GM12878 (cell line): ENCODE measurements around the gene NOD1. TPM values are rescaled to one million over a fixed set of nuclear protein-coding genes. Genes with fewer than 3 reads are reported as not detected.

Experiments
- ATAC-seq: fragments of 200-7000 bp; cut with Tn5 transposase; 3 replicates; pipeline ENCODE4 v1.9.1; 2020; ENCODE audit warnings: mild to moderate bottlenecking, moderate library complexity
- BruUV-seq: library from RNA; stranded (reverse); fragments of 400-500 nt; replicated peaks from 2 replicates; lab custom pipeline; 2021; lab: Mats Ljungman, UMichigan
- CTCF ChIA-PET: fragments of 300-600 bp; sonication (Branson Sonifier 250); formaldehyde crosslinking; extraction: SDS; loops from one replicate; lab custom pipeline; 2021; ENCODE audit warnings: inconsistent platforms; lab: Yijun Ruan, JAX
- POLR2A ChIA-PET: fragments of 350-600 bp; formaldehyde crosslinking; extraction: SDS; loops from one replicate; lab custom pipeline; 2021; ENCODE audit warnings: inconsistent platforms; lab: Charles Lee
- RAD21 ChIA-PET: fragments of 300-600 bp; sonication (Branson Sonifier 250); formaldehyde crosslinking; loops from one replicate; lab custom pipeline; 2023; ENCODE audit warnings: antibody characterized with exemption; ENCODE audit not compliant: unreplicated experiment; lab: Charles Lee
- SMC1A ChIA-PET: fragments of 300-600 bp; sonication (Branson Sonifier 250); formaldehyde crosslinking; loops from one replicate; lab custom pipeline; 2023; ENCODE audit not compliant: unreplicated experiment, uncharacterized antibody; lab: Charles Lee
- DNase-seq: peaks from one replicate; pipeline ENCODE4 v3.0.0-alpha.2; 2011; ENCODE audit warnings: low read depth, low spot score
- FAIRE-seq: peaks from 3 replicates; lab custom pipeline; 2011; peaks lifted over from hg19 to GRCh38; lab: Jason Lieb, UNC
- H2AFZ ChIP-seq: 2 replicates; pipeline ENCODE4 v1.6.0; 2011; ENCODE audit warnings: low read depth, low read length, control low read depth; ENCODE audit not compliant: control insufficient read depth
- H3K27ac ChIP-seq: 2 replicates; pipeline ENCODE4 v1.5.1; 2011; ENCODE audit warnings: control low read depth; ENCODE audit not compliant: control insufficient read depth, insufficient read depth
- H3K27me3 ChIP-seq, 2 experiments: replicated peaks in 1 of 2; 2 replicates each; pipeline versions ENCODE4 v1.6.0 to v1.6.1; 2011; ENCODE audit warnings: low read length in 1 of 2; ENCODE audit not compliant: control insufficient read depth in 2 of 2, insufficient read depth in 2 of 2
- H3K36me3 ChIP-seq, 2 experiments: 2 replicates each; pipeline ENCODE4 v1.5.1; 2011; ENCODE audit warnings: low read length in 1 of 2; ENCODE audit not compliant: control insufficient read depth in 2 of 2, insufficient read depth in 2 of 2
- H3K4me1 ChIP-seq: 2 replicates; pipeline ENCODE4 v1.6.1; 2011; ENCODE audit warnings: mild to moderate bottlenecking, low read length, moderate library complexity, mixed read lengths; ENCODE audit not compliant: control insufficient read depth, insufficient read depth
- H3K4me2 ChIP-seq: 2 replicates; pipeline ENCODE4 v1.6.0; 2011; ENCODE audit warnings: control low read depth; ENCODE audit not compliant: control insufficient read depth, insufficient read depth
- H3K4me3 ChIP-seq: fragments of 200-600 bp; sonication (generic); 2 replicates; pipeline ENCODE4 v1.5.1; 2016
- H3K79me2 ChIP-seq: 2 replicates; pipeline ENCODE4 v1.6.0; 2011; ENCODE audit warnings: low read length; ENCODE audit not compliant: control insufficient read depth, insufficient read depth
- H3K9ac ChIP-seq: 2 replicates; pipeline ENCODE4 v1.8.0; 2011; ENCODE audit warnings: low read length, control low read depth, mixed read lengths; ENCODE audit not compliant: control insufficient read depth, insufficient read depth
- H3K9me3 ChIP-seq: replicated peaks from 3 replicates; pipeline ENCODE4 v1.5.1; 2011; ENCODE audit warnings: mild to moderate bottlenecking, low read length; ENCODE audit not compliant: control insufficient read depth, insufficient read depth
- H4K20me1 ChIP-seq: 2 replicates; pipeline ENCODE4 v1.6.0; 2011; ENCODE audit not compliant: control insufficient read depth, insufficient read depth
- ATF7 ChIP-seq: fragments of 450-650 bp; IDR thresholded peaks from 2 replicates; pipeline ENCODE4 v1.6.1; 2016; ENCODE audit warnings: low read depth, mild to moderate bottlenecking
- BACH1 ChIP-seq: fragments of 450-650 bp; IDR thresholded peaks from 2 replicates; pipeline ENCODE4 v1.6.1; 2017; ENCODE audit warnings: mild to moderate bottlenecking, borderline replicate concordance
- CREM ChIP-seq: IDR thresholded peaks from 2 replicates; pipeline ENCODE4 v1.6.1; 2014; ENCODE audit warnings: antibody characterized with exemption, low read depth
- E2F4 ChIP-seq: IDR thresholded peaks from 2 replicates; pipeline ENCODE4 v1.6.1; 2012; ENCODE audit warnings: low read depth, low read length, improper control_type of control experiment
- EED ChIP-seq: sonication (generic); IDR thresholded peaks from 2 replicates; pipeline ENCODE4 v1.6.1; 2016; ENCODE audit warnings: antibody characterized with exemption, low read depth
- EZH2 ChIP-seq: IDR thresholded peaks from 2 replicates; pipeline ENCODE4 v1.6.1; 2012; ENCODE audit warnings: low read depth, mild to moderate bottlenecking, control low read depth, inconsistent platforms, low read length, borderline replicate concordance; ENCODE audit not compliant: control insufficient read depth
- GATAD2B ChIP-seq: fragments of 450-650 bp; conservative IDR thresholded peaks from 2 replicates; pipeline ENCODE4 v1.6.1; 2017; ENCODE audit warnings: low read depth, mild to moderate bottlenecking, moderate library complexity
- HCFC1 ChIP-seq: fragments of 150-350 bp; IDR thresholded peaks from 2 replicates; pipeline ENCODE4 v1.6.1; 2014; ENCODE audit warnings: low read length
- NBN ChIP-seq: fragments of 450-650 bp; IDR thresholded peaks from 2 replicates; pipeline ENCODE4 v1.6.1; 2016
- NFIC ChIP-seq: IDR thresholded peaks from 2 replicates; pipeline ENCODE4 v1.6.1; 2012; ENCODE audit warnings: low read depth, mild to moderate bottlenecking, inconsistent platforms, low read length, moderate library complexity
- NR2F1 ChIP-seq: fragments of 450-650 bp; conservative IDR thresholded peaks from 2 replicates; pipeline ENCODE4 v1.6.1; 2017; ENCODE audit warnings: mild to moderate bottlenecking
- RAD21 ChIP-seq: IDR thresholded peaks from 2 replicates; pipeline ENCODE4 v1.6.1; 2011; ENCODE audit warnings: mild to moderate bottlenecking, low read depth, low read length, moderate library complexity; ENCODE audit not compliant: insufficient read depth
- RCOR1 ChIP-seq: conservative IDR thresholded peaks from 2 replicates; pipeline ENCODE4 v1.6.1; 2012; ENCODE audit warnings: low read depth, low read length, improper control_type of control experiment
- SMC3 ChIP-seq: IDR thresholded peaks from 2 replicates; pipeline ENCODE4 v1.6.1; 2011; ENCODE audit warnings: low read length, improper control_type of control experiment, borderline replicate concordance
- SUZ12 ChIP-seq: fragments of 200-600 bp; sonication (generic); IDR thresholded peaks from one replicate; pipeline ENCODE4 v1.6.1; 2018; ENCODE audit warnings: antibody characterized with exemption, mild to moderate bottlenecking; ENCODE audit not compliant: unreplicated experiment
- ZNF207 ChIP-seq: fragments of 450-650 bp; IDR thresholded peaks from 2 replicates; pipeline ENCODE4 v1.6.1; 2014; ENCODE audit warnings: antibody characterized with exemption, mild to moderate bottlenecking, borderline replicate concordance
- ZNF622 ChIP-seq: fragments of 450-650 bp; IDR thresholded peaks from 2 replicates; pipeline ENCODE4 v1.6.1; 2017; ENCODE audit warnings: mild to moderate bottlenecking, inconsistent platforms
- WGBS: methylation state at CpG from one replicate; pipeline ENCODE4 v1.1.6; 2016; ENCODE audit warnings: low lambda C conversion rate; ENCODE audit not compliant: insufficient replicate concordance, insufficient coverage; ENCODE audit errors: missing lambda C conversion rate; 5-methylcytosine and 5-hydroxymethylcytosine counted together
- in situ Hi-C: fragments of 300-500 bp; cut with MboI; formaldehyde crosslinking; loops from 9 replicates; pipeline ENCODE4 v1.14.3; 2018; ENCODE audit warnings: mixed read lengths
- intact Hi-C: fragments of 100-400 bp; cut with micrococcal nuclease; formaldehyde crosslinking; loops from one replicate; pipeline ENCODE4 v1.14.2; 2022; ENCODE audit not compliant: unreplicated experiment
- polyA plus RNA-seq, 11 experiments: library from polyadenylated mRNA; depleted of rRNA in 4 of 11; unstranded in 6 of 11; stranded (reverse) in 5 of 11; fragments of >200 nt; fragmentation: Nextera tagmentation in 4 of 11; fragmentation: Illumina TruSeq in 1 of 11; extraction: Ambion mirVana in 4 of 11; extraction: Trizol in 1 of 11; gene quantifications; 1 replicate in 1 of 11; 2 replicates in 10 of 11; pipeline versions ENCODE4 v1.2.1 to v1.2.3, GENCODE V29; 2011 to 2016; ENCODE audit warnings: inconsistent platforms in 2 of 11, missing spikeins in 2 of 11, low read depth in 1 of 11
- total RNA-seq, 4 experiments: library from RNA; depleted of rRNA in 3 of 4; stranded (reverse); fragments of >200 nt in 3 of 4; fragmentation: Illumina TruSeq in 1 of 4; extraction: Trizol in 1 of 4; gene quantifications; 2 replicates each; pipeline versions ENCODE4 v1.2.1 to v1.2.3, GENCODE V29; 2013 to 2021

Gene NOD1
- total and polyA plus RNA-seq, 10 of the 15 experiments (the other 5 are each of a cell fraction or from before 2014, with no cell fraction given): 1.8 to 14.6 (median 8.9) TPM

DNA sequence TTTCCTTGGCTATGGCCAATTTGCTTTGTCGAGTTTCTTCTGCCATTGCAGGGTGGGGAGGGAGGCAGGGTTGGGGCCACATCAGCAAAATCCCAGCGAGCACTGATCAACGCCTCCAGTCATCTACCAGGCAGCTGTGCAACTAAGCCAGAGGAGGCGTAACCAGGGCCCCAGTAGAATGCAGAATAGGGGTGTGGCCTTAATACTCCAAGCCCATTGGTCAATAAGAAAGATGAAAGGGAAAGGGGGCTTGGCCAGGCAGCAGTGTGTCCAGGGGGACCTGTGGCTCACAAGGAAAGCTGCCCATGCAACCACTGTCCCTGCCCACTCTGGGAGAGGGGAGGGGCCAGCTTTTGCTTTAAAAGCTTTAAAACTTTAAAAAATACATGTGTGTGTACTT lies 47.6 kb upstream of the NOD1 start:
- no peak overlapping the region for H3K27ac ChIP-seq
- no peak for ATAC-seq
- ChIA-PET POLR2A (no interaction called here), CTCF (no interaction called here), RAD21 (no interaction called here), SMC1A (interaction anchor here (0.9 kb wide), 1 partner anchor 20 kb away, joined by 3 read pairs; no protein-coding TSS in a partner anchor)
- FAIRE-seq: no peak
- 75% methylated on average over 4 of the region's 4 CpGs for WGBS
- no peaks in the 10 kb centered on the region for H3K9me3 ChIP-seq
- H3K4me1 ChIP-seq: peaks cover 3% of the 10 kb centered on the region; the same call in 1 of the 2 replicates
- no peaks in the 10 kb centered on the region for H3K36me3 ChIP-seq
- DNase-seq: no peak
- H3K4me3 ChIP-seq: no peak overlapping the region
- TF ChIP-seq NBN (no peak), GATAD2B (no peak), RAD21 (no peak), HCFC1 (no peak), EED (no peak), BACH1 (no peak), SUZ12 (no peak), ZNF207 (no peak)
- BruUV-seq: no TSS peak
- in situ Hi-C loops: no loop called here
- no peaks in the 10 kb centered on the region for H4K20me1 ChIP-seq
- H3K79me2 ChIP-seq: no peaks in the 10 kb centered on the region
- no peaks in the 10 kb centered on the region for H3K27me3 ChIP-seq
- no peak overlapping the region for H3K9ac ChIP-seq
- H2AFZ ChIP-seq: no peak overlapping the region
- H3K4me2 ChIP-seq: no peak overlapping the region
- intact Hi-C loops: no loop called here

- peaks cover 10% of the 10 kb centered on the region for H3K4me1 ChIP-seq
- FAIRE-seq (no peak), DNase-seq (no peak), ATAC-seq (no peak)
- no peaks in the 10 kb centered on the region for H3K27me3 ChIP-seq
- no peaks in the 10 kb centered on the region for H4K20me1 ChIP-seq
- POLR2A ChIA-PET: no interaction called here
- WGBS: 97% methylated on average over 5 of the region's 5 CpGs
- no peaks in the 10 kb centered on the region for H3K9me3 ChIP-seq
- RAD21 ChIA-PET: no interaction called here
- H2AFZ ChIP-seq: no peak overlapping the region
- intact Hi-C loops (no loop called here), in situ Hi-C loops (no loop called here)
- H3K4me3 ChIP-seq: no peak overlapping the region
- no peaks in the 10 kb centered on the region for H3K79me2 ChIP-seq
- H3K4me2 ChIP-seq: no peak overlapping the region
- BruUV-seq: no TSS peak
- SMC1A ChIA-PET: interaction anchor here (0.6 kb wide), 1 partner anchor 51 kb away, joined by 3 read pairs; no protein-coding TSS in a partner anchor
- no peak overlapping the region for H3K27ac ChIP-seq
- TF ChIP-seq CREM (no peak), NR2F1 (no peak), E2F4 (no peak), EZH2 (no peak), ATF7 (no peak), NFIC (no peak), RCOR1 (no peak), ZNF622 (no peak), SMC3 (no peak)
- no peaks in the 10 kb centered on the region for H3K36me3 ChIP-seq
- CTCF ChIA-PET: no interaction called here
- no peak overlapping the region for H3K9ac ChIP-seq
Observed at GRCh38 chr7:30525429-30525828, 46.8 kb upstream of the NOD1 start.
